GM19397 (cell line): ENCODE measurements around the gene SLC41A1.

Experiments used
- ATAC-seq: cut with Tn5 transposase; IDR thresholded peaks from one replicate; pipeline ENCODE4 v1.9.1; 2021; ENCODE audit warnings: mild to moderate bottlenecking, moderate library complexity; ENCODE audit not compliant: unreplicated experiment

SLC41A1 gene

DNA sequence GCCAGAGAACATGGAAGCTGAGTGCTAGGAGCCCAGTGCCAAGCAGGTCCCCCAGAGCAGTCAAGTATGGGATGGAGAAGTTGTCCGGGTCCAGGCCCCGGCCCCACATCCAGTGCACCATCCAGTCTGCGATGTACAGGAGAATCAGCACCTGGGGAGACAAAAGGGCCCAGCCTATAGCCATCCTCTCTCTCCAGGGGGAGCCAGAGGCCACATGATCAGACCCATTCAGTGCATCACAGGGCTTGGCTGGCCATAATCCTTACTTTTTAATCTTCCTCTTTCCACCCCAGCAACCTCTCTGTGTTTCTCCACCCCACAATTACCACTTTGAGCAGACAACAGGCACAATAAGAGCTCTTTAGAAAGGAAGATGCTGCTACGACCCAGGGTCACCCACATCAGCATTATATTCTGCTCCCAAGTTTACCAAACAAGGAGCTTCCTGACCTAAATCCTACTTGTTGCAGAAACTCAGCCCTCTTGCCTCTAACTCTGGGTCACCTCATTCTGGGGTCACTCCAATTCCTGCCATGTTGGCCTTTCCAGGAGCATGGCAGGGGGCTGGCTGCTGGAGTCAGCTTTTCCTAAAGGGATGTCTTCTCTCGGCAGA is 21.3 kb downstream of the SLC41A1 start:
- ATAC-seq: no peak

- ATAC-seq: no peak
These were observed 25.6 kb downstream of the SLC41A1 start for GRCh38 chr1:205787287-205787916.

- ATAC-seq: no peak
These were observed 26.4 kb downstream of the SLC41A1 start for GRCh38 chr1:205786601-205787000.

DNA sequence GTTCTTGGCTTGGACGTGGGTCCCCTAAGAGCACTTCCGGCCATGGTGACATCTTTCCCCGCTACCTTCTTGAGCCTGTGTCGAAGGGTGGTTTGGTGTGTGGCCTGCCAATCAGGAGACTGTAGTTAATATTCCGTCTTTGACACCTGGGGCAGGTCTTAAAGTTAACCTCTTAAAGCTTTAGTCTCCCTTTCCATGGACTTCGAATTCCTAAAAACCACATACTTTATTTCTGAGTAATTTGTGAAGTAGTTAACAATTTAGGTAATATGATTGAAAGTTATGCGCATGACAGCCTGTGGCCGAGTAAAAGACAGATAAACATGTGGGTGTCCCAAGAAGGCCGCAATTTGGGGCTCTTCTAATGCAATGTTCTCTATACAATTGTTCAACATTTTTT is 27.6 kb downstream of the SLC41A1 start:
- no peak for ATAC-seq

DNA sequence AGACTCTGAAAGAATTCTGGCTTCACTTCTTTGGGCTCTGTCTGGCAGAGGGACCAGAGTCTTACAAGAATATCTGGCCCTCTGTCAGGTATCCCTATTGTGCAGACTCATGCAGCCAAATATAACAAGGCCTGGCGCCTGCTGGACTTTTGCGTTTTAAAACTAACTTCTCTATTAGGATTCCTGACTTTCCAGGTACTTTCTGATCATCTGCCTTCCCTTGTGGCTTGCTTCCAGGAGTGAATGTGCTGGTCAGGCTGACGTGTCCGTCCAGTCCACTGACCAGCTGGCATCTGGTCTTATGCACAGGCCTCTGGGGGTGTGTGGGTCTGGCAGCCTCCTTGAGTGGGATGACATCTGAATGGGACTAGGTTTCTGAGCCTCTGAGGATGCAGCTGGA is 29.1 kb downstream of the SLC41A1 start:
- ATAC-seq: no peak

DNA sequence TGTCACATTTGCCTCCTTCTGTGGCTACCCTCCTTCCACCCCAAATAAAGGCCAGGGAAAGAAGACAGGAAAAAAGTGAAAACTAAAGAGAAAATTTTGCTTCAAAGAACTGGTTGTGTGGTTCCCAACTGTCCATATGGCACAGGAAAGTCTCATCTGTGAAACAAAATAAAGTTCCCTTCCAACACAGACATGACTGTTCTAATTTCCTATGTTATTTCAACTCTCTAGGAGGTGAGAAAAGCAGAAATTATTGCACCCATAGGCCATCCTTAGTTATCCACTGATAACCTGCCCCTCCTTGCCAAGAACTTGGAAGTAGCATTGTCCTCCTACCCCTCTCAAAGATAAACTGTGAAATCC is 29.6 kb downstream of the SLC41A1 start:
- ATAC-seq: no peak

DNA sequence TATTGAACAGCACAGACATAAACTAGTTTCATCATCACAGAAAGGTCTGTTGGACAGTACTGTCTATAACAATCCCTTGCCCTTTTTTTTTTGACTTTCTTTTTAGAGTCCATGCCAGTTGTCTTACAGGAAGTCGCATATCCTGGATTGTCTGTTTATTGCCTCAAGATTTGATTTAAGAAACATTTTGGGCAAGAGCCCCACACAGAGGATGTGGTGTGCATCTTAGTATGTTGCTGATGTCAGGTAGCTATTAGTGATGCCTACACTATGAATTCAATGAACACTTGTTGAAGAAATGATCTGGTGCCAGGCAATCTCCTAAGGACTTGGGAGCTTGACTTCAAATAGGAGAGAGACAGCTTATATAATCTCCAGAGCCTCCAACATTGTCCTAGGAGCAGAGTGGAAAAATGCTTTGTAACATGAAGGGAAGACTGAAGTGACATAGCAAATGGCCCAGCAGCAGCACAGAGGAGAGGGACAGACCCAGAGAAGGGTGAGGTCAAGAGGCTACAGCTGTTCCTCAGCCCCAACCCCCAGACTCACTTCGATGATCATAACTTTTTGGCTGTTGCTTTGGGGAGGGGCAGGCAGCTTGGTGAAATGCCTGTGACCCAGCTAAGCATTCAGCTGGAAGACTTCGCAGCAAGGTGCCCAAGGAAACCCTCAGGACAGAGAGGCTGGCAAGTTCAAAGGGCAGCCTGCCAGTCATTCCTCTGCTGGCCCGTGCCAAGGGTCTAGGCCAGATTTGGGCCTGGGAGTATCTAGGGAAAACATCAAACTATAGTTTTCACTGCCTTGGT is 30.2 kb downstream of the SLC41A1 start:
- no peak for ATAC-seq

DNA sequence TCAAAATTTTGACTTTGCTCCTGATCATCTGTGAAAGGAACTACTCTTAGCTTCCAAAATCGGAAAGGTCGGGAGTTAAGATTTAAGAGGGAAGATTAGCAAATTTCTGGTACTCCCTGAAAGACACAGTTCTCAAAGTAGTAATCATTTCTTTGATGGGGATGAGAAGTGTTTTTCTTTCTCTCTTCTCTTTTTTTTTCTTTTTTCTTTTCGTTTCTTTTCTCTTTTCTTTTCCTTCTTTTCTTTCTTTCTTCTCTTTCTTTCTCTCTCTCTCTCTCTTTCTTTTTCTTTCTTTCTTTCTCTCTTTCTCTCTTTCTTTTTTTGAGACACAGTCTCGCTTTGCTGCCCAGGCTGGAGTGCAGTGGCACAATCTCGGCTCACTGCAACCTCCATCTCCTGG is 32.7 kb downstream of the SLC41A1 start:
- ATAC-seq: no peak

- no peak for ATAC-seq
These were observed 35.0 kb downstream of the SLC41A1 start for GRCh38 chr1:205777994-205778393.

DNA sequence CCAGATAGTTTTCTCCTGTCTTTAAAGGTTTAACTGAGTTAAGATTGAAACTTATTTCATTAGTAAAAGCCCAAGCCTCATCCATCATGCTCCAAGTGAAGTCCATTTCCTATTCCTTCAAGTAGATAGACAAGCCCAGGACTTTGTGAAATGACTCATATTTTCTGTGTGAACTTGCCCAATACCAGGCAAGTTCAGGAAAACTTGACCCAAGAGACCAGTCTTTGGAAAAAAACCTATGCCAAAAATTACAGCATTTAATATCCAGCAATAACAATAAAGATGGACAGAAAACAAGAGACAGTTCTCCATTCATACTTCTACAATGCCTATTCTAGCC is 37.3 kb downstream of the SLC41A1 start:
- ATAC-seq: no peak

- peak; percentile 67 for ATAC-seq
These were observed 37.8 kb downstream of the SLC41A1 start, which contains the start of gene RAB29 for GRCh38 chr1:205775015-205775716. TSS of gene RAB29 (minus strand) at chr1:205775482. CDS start at chr1:205774956, 526 bp downstream.

- peak; percentile 26 for ATAC-seq
These were observed 38.6 kb downstream of the SLC41A1 start for GRCh38 chr1:205774198-205775014.

DNA sequence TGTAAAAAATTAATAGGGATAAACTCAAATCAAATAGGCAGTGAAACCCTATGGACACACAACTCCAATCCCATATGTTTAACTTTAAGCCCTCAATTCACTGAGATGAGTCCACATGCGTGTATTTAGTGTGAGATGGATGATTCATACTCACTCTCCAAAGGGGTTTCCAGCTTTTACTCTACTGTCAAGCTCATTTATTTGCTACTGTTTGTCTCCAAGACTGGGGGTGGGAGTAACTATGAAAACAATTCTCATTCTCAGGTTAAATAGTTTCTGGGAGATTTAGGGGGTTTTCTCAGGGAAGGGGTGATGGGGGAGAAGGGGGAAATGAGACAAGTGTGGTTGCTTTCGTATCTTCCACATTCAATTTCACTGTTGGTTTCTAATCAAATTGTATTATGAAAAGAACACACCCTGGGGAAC is 40.4 kb downstream of the SLC41A1 start:
- ATAC-seq: no peak

GRCh38 chr1:205770618-205771017 is 42.4 kb downstream of the SLC41A1 start:
- ATAC-seq: no peak

DNA sequence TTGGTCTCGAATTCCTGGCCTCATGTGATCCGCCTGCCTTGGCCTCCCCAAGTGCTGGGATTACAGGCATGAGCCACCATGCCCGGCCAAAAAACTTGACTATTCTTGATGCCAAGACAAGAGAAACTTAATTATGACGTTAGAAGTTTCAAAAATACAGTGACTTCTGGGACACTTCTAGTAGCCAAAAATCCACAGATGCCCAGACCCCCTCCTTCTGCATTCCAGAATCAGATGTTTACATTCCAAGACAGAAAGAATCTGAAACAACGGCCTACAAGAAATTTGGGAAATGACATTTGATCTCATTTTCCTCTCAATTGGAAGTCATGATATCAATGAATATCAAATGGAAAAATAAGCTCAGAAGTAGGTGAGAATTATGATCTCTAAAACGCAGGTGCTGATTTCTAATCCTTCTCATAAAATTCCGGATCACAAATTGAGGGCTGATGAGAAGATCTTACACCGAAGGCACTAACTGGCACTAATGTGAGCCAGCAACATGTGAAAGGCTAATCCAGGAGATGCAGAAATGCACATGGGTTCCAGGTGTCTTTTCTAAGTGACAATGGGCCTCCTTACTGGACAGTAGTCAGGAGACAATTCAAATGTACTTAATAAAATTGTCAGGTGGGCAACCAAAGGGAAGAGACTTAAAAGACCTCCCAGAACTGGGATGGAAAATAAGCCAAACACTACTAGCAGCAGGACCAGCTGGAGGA is 43.2 kb downstream of the SLC41A1 start:
- no peak for ATAC-seq

DNA sequence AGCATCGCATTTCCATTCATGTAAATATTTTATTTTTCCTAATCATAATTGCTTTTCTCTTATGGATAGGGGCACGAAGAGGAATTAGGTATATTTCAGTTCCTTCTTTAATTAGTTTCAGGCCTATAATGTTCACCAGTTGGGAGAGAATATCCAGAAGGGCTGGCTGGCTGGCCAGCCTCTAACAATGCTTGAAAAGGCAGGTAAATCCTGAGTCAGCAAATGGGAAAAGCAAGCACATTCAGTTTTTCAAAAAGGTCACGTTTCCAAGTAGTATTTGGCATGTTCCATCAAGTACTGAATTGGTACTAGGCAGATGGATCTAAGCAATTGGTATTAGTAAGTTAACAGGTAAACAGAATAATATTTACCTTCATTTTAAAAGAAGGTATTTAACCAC is 45.8 kb downstream of the SLC41A1 start:
- no peak for ATAC-seq

DNA sequence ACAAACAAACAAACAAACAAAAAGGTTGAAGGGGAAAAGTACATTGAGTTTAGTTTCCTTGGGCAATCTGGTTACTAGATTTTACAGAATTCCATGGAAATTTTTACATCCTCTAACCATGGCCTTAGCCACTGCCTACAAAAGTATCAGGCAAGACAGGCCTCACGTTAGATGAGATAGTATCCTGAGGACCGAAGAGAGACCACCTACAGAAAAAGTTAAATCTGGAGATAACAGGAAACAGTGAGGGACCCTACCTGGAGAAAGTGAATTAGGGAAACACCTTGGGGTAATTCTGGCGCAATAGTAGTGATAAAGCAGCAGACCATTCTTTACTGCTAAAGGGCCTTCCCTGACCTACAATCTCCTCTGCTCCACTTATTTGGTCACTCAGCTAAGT is 46.4 kb downstream of the SLC41A1 start:
- no peak for ATAC-seq

- no peak for ATAC-seq
These were observed 47.0 kb downstream of the SLC41A1 start for GRCh38 chr1:205766038-205766437.

- ATAC-seq: no peak
These were observed 48.4 kb downstream of the SLC41A1 start for GRCh38 chr1:205764578-205764977.

DNA sequence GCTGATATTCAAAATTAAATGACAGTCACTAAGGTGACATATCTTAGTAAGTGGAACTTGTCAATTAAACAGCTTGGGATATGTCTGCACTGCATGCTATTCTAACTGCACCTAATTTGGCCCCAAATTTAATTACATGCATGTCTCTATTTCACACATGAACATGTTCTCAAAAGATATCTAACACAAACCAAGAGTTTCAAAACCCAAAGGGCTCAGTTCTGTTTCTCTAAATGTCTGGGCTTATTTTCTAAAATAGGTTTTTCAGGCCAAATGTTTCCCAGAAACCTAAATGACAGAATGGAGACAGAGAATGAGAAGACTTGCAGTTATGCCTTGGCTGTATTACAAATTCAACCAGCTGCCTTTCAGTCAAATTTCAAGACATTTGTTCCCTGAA is 49.0 kb downstream of the SLC41A1 start:
- no peak for ATAC-seq
